ACC112 (cell line): ENCODE results near the gene HTR3B.

ENCODE experiments used
- H2AFZ ChIP-seq: fragments of 200-600 bp; sonication (generic); one replicate; pipeline ENCODE4 v1.6.0; 2017; ENCODE audit warnings: antibody characterized with exemption, low read length; ENCODE audit not compliant: unreplicated experiment
- H3K27ac ChIP-seq: fragments of 200-600 bp; sonication (generic); 2 replicates; pipeline ENCODE4 v1.5.1; 2014; ENCODE audit warnings: low read depth, mild to moderate bottlenecking, antibody characterized with exemption, low read length, moderate library complexity
- H3K27me3 ChIP-seq: fragments of 200-600 bp; sonication (generic); 2 replicates; pipeline ENCODE4 v1.6.1; 2014; ENCODE audit warnings: mild to moderate bottlenecking, antibody characterized with exemption, low read length, moderate library complexity, mixed read lengths; ENCODE audit not compliant: insufficient read depth
- H3K36me3 ChIP-seq: fragments of 200-600 bp; sonication (generic); 2 replicates; pipeline ENCODE4 v1.6.1; 2016; ENCODE audit warnings: mild to moderate bottlenecking, antibody characterized with exemption, low read length, moderate library complexity, mixed read lengths; ENCODE audit not compliant: insufficient read depth
- H3K4me1 ChIP-seq: fragments of 200-600 bp; sonication (generic); one replicate; pipeline ENCODE4 v1.6.1; 2016; ENCODE audit warnings: low read length, mixed read lengths; ENCODE audit not compliant: insufficient read depth, unreplicated experiment, control insufficient read depth
- H3K4me3 ChIP-seq: fragments of 200-600 bp; sonication (generic); 2 replicates; pipeline ENCODE4 v1.5.1; 2014; ENCODE audit warnings: mild to moderate bottlenecking, low read depth, low read length
- H3K79me2 ChIP-seq: fragments of 200-600 bp; sonication (generic); one replicate; pipeline ENCODE4 v1.6.0; 2016; ENCODE audit warnings: low read length; ENCODE audit not compliant: control insufficient read depth, unreplicated experiment, insufficient read depth

HTR3B gene

DNA sequence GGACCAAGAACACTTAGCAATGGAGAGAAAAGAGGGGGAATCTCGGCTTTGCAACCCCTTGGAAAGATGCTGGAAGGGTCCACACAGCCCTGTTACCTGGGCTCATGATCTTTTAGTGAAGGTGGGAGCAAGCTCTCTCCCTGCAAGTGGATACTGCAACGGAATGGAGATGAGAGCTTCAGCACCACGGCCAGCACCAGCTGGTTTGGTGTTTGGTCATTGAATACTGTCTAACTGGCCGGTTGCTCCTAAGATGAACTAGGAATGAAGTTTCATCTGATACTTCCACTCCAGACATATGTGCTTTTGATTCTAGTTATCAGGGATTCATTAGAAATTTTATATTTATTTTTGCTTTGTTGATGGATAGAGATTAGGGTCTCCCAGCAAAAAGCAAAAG, 86.6 kb downstream of the HTR3B start:
- Histone ChIP-seq H3K27me3 (peaks cover 70% of the 10 kb centered on the region), H3K79me2 (no peaks in the 10 kb centered on the region), H3K4me3 (no peak overlapping the region), H3K4me1 (no peaks in the 10 kb centered on the region), H3K36me3 (no peaks in the 10 kb centered on the region), H3K27ac (no peak overlapping the region), H2AFZ (no peak overlapping the region)

DNA sequence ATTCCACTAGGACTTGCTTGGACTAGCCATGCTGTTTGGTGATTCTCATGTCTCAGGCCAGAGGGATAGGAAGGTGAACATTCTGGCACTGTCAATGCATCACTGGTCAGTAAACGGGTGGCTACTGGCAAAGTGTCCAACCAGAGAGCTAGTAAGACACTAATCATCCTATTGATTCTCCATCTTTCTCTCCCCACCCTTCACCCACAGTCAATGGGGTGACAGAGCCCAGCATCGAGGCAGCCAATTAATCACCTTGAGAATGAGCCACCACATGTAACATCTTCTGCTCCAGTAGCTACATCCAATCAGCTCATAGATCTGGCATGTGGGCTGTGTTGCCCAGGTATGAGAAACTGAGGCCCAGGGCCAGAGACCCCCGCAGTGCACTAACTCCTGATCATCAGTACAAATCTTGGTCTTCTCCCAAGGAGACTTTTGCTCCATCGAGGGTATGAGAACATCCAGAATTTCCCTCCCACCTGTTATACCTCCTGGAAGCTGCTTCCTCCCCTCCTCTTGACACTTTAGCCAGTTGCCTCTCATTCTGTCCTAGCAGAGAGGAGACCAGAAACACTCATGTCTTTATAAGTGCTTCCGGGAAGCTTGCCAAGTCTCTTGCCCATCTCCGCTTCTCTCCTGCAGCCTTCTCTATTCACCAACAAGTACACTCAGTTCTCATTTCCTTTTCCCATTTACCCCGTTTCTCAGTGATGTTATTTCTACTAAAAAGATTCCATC, 87.3 kb downstream of the HTR3B start:
- Histone ChIP-seq H3K27me3 (peaks cover 70% of the 10 kb centered on the region), H3K27ac (no peak overlapping the region), H3K4me1 (no peaks in the 10 kb centered on the region), H2AFZ (no peak overlapping the region), H3K79me2 (no peaks in the 10 kb centered on the region), H3K4me3 (no peak overlapping the region), H3K36me3 (no peaks in the 10 kb centered on the region)

DNA sequence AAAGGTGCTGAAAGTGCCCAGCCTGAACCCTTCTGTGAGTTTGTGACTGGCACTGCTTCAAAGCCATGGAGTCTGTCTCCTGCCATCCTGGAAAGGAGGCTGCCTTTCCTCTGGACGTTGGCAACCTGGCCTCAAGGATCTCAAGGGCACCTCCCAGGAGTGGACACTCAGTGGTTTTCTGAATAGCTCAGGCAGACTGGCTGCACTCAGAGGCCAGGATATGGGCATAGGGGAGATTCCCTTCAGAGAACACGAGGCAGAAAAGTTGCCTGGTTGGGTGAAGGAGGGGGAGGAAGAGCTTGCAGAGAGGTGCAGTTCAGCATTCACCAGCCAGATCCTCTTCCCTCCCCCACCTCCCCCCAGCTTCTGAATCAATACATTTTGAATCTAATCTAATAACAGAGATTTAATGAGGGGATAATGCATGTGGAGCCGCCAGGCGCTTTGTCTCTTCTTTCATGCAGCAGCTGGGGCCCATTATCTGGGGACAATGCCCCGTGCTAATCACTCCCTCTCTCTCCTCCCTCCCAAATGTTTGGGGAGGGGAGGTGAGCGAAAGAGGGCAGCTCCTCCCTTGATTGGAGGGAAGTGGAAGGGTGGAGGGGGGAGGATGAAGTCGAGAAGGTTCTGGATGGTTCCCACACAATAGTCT, 88.0 kb downstream of the HTR3B start:
- no peak overlapping the region for H3K4me3 ChIP-seq
- H3K4me1 ChIP-seq: no peaks in the 10 kb centered on the region
- H3K79me2 ChIP-seq: no peaks in the 10 kb centered on the region
- no peak overlapping the region for H2AFZ ChIP-seq
- H3K27me3 ChIP-seq: peaks cover 70% of the 10 kb centered on the region
- no peak overlapping the region for H3K27ac ChIP-seq
- no peaks in the 10 kb centered on the region for H3K36me3 ChIP-seq

DNA sequence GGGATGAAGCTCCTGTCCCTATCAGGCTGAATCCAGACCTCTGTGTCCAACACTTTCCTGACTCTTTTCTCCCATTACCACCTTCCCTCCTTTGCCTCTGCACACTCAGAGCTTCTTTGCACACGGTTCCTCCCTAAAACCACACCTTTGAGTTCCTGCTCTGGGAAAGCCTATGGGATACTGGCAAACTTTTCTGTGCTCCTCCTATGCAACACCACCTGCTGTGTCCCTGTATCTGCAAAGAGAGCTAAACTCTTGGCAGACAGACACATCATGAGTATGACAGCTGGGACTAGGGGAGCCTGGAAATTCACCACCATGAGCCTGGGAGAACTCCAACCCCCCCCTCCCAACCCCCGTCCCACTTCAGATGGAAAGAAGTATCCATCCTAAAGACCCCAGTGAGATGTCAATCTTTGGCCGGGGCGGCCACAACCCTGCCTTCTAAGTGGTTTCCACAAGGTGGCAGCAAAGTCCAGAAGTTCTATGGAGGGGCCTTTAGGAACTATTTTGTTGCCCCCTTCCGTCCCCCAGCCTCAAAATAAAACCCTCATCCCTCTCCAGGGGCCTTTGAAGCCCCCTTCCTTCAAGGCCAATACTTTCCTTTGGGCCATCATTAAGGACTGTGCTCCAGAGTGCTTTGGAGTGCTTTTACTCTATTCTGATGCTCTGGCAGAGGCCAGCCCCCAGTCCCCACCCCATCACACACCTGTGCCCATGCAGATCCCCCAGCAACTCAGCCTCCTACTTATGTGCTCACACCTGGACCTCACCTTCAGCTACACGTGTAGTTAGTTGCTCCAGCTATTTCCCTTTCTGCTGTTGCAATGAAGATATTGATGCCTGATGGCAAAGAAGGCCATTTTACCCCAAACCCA, 89.7 kb downstream of the HTR3B start:
- H3K4me1 ChIP-seq: no peaks in the 10 kb centered on the region
- H3K27ac ChIP-seq: no peak overlapping the region
- no peak overlapping the region for H3K4me3 ChIP-seq
- no peak overlapping the region for H2AFZ ChIP-seq
- H3K36me3 ChIP-seq: no peaks in the 10 kb centered on the region
- peaks cover 71% of the 10 kb centered on the region for H3K27me3 ChIP-seq
- H3K79me2 ChIP-seq: no peaks in the 10 kb centered on the region
